Non-pigmented ciliary epithelial cell (primary cell): ENCODE measurements around the gene PIK3R4.

Experiments used
- DNase-seq: peaks from one replicate; pipeline ENCODE4 v3.0.0-alpha.2; 2010; ENCODE audit warnings: low read depth

PIK3R4 gene

DNA sequence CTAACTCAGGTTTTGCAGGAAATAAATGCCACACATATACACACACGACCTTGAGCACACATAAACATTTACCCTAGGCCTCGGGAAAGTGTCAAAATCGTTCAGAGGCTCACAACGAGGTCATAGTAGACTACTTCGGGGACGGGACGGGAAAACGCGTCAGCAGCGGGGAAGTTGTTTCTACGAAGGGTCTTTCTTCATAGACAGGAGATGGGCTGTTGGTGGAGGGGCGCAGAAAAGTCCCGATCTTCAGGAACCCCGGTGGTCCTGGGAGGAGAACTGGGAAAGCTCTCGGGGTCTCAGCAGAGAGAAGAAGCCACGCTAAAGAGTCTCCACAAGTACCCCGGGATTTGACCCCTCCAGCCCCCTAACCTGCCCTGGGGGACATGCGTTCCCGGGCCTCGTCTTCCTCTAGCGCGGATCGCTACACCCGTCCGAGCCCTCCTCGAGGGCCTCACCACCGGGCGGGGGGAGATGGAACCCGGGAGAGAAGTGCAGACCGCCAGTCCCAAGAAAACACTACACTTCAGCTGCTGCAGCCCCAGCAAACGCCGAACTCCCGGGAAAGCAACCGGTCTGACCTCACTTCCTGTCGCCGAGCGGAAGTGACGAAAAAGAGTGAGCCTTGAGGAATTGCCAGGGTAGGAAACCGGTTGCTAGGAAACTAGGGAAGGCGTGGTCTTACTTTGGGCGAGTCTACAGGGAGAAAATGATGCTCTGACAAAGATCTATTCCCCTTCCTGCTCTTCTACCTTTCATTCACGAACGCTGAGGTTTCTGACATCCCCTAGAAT is at the start of gene PIK3R4:
PIK3R4 (minus strand) TSS at position 584 of the 794 bp plus-strand sequence. CDS start 1,611 bp downstream, outside the sequence.
- DNase-seq = peak; percentile 96

DNA sequence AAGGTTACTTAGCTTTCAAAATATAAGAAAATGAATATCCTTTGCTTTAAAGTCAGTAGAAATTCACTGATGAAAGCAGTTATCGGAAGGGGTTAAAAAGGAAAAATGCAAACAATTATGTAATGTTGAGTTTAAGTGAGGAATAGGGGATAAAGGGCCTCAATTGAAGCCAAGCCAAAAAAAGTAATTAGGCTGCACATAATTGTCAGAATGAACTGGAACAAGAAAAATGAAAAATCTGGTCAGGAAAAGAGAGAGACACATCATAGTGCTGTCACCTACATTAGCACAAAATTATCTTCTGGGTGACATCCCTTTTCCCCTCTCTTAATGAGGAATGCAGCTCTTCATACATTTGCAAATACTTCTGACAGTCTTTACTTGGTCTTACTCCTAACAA is 48.8 kb upstream of the PIK3R4 start:
- DNase-seq = no peak

DNA sequence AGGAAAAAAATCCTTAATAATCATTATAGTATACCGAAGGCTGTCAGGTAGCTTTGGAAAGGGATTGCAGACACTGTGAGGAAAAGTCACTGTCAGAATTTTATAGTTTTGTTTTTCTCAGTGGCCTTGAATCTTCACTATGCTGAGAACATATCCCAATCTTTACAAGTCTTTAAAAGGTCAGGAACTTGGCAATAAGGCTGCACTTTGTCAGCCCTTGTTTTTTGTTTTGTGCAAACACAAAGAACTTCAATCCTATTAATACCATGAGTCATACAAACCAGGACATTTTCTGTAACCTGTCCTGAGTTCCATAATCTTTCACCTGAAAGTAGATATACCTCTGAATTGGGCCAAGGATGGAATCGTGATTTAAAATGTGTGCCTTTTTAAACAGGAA is 45.6 kb upstream of the PIK3R4 start:
- DNase-seq = no peak

DNA sequence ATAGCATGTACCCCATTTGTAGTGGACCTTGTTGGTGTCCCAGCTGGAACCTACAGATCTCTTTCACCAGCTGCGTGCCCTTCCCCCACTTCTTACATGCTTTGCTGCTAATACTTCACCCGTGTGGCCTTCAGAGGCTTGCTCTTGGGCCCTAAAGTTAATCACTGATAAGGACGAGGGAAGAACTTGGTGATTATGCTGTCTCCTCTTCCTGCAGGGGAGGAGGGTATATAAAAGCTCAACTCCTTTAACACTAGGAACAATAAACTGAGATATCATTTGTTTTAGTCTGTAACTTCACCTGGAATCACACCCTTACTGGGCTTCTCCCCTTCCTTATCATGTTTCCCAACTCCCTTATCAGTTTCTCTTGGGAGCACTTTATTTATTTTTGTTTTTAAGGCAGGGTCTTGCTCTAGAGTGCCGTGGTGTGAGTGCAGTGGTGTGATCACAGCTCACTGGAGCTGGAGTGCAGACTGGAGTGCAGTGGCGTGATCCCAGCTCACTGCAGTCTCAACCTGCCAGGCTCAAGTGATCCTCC is 43.2 kb upstream of the PIK3R4 start:
- DNase-seq = no peak

DNA sequence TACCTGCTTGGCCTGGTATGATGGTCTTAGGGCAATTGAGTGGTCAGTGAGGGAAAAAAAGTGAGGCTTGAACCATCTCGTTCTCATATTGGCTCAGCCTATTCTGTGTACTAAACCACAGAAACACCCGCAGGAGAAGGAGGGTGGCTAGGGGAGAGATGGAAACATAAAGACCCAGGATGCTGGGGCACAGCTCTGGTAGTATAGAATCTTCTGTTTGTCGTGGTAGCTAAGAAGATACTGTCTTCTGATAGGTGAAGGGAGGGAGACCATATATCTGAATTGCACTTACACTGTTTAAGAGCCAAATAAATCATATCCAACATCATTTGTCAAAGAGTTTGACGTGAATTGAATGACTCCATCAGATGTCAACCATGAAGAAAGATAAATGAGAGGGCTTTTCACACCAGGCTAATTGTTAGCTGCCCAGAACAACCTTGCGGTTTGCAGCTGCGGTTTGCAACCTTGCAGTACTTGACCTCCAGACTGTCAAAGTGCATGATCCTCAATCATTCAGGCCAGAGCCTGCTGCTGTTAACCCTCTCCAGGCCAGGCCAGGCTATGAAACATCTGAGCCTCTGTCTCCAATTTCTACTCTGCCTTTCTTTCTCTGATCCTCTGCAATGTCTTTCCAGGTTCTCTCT is 40.9 kb upstream of the PIK3R4 start:
- DNase-seq = no peak

DNA sequence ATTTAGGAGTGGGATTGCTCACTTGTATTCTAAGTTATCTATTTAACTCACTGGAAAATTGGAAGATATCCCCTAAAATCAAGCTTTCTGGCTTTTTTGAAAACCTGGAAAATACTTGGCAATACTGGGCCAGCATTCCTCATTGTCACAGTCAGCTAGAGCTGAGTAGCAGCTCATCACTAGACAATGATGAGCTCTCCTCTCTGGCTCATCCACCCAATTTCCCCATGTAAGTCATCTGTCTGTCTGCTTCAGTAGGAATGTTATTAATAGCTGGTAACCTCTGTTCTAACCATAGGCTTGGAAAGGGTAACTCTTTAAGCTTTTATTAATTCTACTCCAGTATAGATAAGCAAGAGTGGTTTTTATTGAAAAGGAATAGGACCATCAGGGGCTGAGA is 39.7 kb upstream of the PIK3R4 start:
- no peak for DNase-seq

DNA sequence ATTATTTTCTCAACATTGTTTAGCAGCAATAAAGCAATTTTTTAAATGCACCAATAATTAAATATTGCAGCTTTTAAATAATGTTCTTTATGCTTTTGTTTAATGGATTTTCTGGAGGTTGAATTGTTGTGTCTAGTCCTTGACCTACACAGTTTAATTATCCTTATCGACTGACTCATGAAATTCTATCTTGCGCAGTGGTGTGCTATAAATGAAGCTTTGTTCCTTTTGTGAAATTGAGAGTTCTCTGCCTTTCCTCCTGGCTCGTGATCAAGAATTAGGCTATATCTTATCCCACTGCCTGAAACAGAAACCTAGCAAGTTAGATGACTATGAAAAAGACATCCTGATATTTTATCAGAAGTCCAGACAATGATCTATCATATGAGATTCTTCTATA is 37.0 kb upstream of the PIK3R4 start:
- no peak for DNase-seq

DNA sequence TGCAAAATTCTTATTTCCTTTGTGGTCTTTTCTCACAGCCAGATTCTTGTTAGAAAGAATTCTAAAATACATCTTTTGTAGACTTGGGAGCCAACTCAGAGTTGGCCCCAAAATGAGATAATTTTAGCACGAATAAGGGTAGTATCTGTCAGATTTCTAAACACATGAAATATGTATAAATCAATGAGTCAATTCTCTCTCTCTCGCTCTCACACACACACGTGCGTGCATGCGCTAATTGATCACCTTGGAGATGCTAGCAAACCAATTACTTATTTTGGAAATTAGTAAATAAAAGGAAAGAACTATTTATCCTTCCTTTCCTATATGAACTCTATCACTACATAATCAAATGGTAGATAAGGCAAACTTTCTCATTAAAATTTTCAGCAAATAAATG is 32.9 kb upstream of the PIK3R4 start:
- DNase-seq = no peak

DNA sequence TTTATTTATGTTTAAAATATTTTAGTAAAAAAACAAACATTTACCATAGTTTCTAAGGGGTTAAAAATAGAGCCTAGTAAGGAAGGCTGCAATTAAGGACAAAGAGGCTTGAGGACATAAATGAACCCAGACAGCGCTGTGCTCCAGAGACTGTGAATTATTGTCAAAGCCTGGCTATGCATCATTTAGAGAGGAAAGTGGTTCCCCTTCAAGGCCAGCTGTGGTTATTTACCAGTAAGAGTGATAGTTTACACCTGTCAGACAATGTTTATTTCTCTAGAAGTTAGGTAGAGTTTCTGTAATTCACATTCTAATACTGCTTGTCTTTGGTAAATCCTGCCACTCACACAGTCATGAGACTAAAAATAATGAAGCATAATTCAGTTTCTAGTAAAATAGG is 32.4 kb upstream of the PIK3R4 start:
- DNase-seq = no peak

DNA sequence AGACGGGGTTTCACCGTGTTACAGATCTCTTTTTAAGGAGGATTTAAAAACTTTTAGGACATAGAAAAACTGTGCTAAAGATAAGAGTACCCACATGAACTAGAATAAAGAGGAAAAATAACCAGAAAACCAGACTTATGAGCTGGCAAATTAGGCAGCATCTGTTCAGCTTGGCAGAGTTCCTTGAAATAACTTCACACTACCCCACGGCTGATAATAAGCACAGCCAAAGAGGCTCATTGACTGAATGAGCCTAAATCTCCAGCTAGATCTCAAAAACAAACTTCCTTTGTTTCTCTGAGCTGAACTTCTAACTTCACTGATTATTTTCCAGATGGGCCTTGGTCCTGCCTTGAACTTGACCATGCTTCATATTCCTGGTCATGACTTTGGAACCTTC is 26.7 kb upstream of the PIK3R4 start:
- no peak for DNase-seq

DNA sequence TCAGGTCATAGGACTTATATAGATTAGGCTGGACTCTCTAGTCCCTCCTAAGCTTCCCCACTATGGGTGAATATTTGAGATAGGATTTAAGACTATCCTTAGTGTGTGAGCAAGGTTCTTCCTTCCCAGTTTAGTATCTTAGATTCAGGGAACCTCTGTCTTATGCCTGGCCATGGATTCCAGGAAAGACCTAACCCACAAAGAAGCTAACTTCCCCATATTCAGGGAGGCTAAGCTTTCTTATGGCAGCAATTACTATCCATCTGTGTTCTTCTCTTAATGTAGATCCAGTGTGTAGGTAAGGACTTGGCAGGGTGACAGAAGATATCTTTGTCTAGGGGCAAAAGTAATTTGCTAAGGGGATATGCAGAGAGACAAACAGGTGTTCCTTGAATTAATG is 25.5 kb upstream of the PIK3R4 start:
- DNase-seq = no peak

DNA sequence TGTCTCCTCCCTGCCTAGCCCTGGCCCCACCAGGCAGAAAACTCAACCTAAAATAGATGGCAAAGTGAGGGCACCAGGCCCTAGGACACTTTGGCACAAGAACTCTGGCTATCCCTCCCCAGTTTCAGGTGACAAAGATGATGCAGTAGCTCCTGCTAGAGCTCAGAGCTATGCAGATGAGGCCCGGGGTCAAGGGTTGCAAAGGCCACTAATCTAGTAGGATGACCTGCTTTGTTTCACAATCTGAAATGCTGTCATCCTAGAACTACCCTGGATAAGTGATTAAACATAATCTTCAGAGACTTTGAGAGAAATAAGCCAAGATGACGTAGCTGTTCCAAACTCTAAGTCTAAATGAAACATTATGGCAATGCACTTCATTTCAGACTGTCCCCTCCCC is 24.0 kb upstream of the PIK3R4 start:
- DNase-seq = no peak

DNA sequence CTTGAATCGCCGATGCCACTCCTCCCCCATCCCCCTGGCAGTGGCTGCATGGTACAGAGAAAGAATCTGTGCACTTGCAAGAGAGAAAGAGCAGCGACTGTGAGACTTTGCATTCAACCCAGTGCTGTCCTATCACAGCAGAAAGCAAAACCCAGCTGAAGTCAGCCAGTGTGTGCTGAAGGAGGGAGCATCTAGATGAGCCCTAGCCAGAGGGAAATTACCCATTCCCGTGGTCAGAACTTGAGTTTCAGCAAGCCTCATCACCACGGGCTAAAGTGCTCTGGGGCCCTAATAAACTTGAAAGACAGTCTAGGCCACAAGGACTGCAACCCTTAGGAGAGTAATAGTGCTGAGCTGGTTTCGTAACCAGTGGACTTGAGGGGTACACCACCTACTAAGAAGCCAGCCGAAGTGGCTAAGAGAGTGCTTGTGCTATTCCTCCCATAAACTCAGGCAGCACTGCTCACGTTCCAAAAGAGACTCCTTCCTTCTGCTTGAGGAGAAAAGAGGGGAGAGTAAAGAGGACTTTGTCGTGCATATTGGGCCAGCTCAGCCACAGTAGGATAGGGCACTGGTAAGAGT is 15.2 kb upstream of the PIK3R4 start:
- no peak for DNase-seq

DNA sequence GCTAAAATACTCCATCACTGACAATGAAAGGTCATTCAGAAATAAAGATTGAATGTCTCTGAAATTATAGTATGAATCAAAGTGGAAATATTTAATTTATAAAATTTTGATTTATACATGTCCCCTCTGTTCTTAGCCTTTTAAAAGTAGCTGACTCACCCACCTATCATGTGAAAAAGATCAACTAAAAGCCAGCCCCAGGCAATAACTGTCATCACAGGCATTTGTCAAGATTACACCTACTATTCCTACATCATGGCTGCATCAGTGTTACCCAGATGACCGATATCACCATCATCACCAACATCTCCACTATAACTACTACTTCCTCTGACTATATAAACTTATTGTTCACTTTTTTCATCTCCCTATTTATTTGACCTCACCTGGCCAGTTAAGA is 14.3 kb upstream of the PIK3R4 start:
- no peak for DNase-seq

DNA sequence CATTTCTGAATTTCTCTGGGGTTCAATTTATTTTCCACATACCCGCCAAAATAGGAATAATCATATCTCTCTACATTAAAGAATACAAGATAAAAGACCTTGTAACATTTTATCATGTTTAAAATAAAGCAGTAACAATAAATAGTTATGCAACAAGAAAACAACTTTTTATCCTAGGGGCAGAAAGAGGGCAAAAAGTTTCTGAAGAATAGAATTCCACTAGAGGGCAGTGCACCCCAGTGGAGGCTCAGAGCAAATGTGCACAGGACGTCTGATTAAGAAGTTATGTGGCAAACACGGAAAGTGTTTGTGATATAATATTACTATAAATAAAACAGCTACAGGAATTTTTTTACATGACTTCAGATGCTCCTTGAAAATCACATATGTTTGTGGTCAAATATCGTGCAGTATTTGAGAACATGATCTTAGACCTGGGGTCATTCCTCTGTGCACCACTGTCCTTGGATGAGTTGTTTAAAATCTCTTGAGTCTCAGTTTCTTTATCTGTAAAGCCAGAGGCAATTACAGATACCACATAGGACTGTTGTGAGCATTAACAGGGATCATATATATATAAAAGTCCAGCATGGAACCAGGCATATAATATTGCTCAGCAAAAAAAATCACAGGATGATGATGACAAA is 13.2 kb upstream of the PIK3R4 start:
- peak; percentile 18 for DNase-seq

DNA sequence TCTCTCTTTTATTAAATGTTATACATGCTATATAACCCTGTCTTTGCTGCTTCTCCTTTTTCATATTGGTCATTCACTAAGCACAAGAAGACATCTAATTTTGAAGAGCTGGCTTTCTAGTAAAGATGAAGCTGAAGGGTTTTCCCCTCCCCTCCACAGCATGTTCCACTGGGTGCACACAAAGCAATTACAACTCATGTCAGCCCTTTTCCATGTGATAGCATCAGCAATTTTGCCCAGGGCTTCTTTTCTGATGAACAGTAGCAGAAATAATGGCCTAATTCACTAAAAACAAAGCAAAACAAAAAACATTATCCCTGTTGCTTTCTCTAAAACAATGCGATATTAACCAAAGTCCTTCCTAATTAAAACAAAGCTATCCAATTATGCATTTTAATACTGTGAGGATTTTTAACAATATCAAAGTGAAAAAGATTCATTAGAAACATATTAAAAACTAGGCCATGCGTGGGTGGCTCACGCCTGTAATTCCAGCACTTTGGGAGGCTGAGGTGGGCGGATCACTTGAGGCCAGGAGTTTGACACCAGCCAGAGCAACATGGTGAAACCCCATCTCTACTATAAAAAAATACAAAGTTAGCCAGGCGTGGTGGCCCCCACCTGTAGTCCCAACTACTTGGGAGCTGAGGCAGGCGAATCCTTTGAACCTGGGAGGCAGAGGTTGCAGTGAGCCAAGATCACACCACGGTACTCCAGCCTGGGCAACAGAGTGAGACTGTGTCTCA is 12.2 kb upstream of the PIK3R4 start:
- no peak for DNase-seq

DNA sequence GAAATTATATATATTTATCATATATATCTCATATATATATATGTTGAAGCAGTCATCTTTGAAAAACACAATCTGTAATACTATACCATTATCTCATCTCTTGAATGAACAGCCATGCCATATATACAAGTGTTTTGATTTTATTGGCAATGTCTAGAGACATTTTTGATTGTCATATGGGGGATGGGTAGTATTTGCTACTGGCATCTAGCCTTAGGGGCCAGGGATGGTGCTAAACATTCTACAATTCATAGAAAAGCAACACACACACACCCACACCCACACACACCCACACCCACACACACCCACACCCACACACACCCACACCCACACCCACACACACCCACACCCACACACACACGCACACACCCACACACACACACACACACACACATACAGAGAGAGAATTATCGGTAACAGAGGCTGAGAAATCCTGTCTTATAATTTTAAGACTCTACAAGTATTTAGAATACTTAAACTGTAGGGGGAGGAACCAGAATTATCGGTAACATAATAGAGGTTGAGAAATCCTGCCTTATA is 11.1 kb upstream of the PIK3R4 start:
- DNase-seq = no peak

DNA sequence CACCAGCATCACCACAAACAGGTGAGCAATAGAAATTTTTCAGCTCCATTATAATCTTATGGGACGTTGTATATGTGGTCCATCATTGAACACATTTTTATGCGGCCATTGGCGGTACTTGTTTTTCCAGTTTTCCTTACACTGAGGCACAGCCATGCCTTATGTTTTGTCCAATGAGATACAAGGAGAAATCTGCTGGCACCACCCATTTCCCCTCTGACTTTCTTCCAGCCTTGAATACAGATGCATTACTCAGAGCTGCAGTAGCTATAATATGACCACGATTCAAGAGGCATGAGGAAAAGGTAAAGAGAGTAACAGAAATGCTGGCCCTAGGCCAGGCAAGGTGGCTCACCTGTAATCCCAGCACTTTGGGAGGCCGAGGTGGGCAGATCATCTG is 9.0 kb upstream of the PIK3R4 start:
- DNase-seq = no peak

DNA sequence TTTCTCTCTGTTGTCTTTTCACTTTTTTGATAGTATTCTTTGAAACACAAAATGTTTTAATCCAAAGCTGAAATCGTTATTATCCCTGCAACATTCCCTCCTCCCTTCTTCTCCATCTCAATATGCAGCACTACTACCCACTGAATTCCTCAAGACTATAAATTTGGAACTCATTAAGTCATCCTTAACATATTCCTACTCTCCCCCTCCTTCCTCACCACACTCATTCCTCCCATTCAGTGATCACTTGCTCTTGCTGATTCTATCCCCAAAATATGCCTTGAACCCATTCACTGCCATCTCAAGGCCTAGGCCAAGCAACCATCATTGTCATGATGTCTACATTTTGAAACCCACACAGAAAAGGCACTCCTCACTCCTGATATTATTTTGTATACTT is 2.4 kb upstream of the PIK3R4 start:
- DNase-seq = peak; percentile 37

DNA sequence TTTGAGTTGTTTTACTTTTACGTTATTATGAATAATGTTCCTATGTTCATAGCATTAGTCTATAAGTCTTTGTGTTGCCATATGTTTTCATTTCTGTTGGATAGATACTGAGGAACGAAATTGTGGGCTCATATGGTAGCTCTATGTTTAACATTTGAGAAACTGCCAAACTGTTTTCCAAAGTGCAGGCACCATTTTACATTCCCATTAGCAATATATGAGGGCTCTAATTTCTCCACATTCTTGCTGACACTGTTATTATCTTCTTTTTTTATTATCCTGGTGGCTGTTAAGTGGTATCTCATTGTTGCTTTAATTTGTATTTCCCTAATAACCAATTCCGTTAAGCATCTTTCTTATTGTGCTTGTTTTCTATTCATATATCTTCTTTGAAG is 1.8 kb upstream of the PIK3R4 start:
- DNase-seq = no peak

DNA sequence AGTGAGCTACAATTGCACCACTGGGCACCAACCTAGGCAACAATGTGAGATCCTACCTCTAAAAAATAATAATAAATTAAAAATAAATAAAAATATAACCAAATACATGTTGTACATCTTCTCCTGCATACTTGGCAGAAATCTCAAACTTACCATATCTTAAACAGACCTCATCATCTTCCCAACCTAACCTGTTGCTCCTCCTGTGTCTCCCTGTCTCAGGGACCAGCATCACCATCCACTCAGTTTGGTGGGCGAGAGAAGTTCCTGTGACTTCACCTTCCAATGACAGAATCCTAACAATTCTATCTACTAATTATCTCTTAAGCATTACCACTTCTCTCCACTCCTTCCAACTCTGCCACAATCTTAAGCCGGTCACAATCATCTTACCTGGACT is 3.3 kb downstream of the PIK3R4 start:
- no peak for DNase-seq
